ENCODE results near the gene UNC93B1. TPM values are rescaled to one million over a fixed set of nuclear protein-coding genes. Genes with fewer than 3 reads are reported as not detected.

The UNC93B1 gene
- total and polyA plus RNA-seq, 2 of the 13 experiments (the other 11 are each of a cell fraction or from before 2014, with no cell fraction given), result 8.8 to 18.9 TPM

GRCh38 chr11:68003846-68004550, at the start of gene UNC93B1 (continued):
- TF ChIP-seq E2F2 (CRISPR knock-in tag; IDR thresholded peaks at IDR 0.05; ENCODE audit: borderline replicate concordance), result no peak
- TF ChIP-seq SKI (IDR thresholded peaks at IDR 0.05; ENCODE audit: partially characterized antibody), result no peak
- TF ChIP-seq ATF7 (IDR thresholded peaks at IDR 0.05), result no peak
- TF ChIP-seq ATF7 (CRISPR knock-in tag; IDR thresholded peaks at IDR 0.05), result no peak
- no peak for TF ChIP-seq HIC2 (CRISPR knock-in tag; IDR thresholded peaks at IDR 0.05; ENCODE audit: low read depth)
- TF ChIP-seq HNRNPLL (IDR thresholded peaks at IDR 0.05; ENCODE audit: low read depth, low read length, poor library complexity, severe bottlenecking), result peak; percentile 25
- TF ChIP-seq YEATS4 (CRISPR knock-in tag; IDR thresholded peaks at IDR 0.05; ENCODE audit: borderline replicate concordance), result peak; percentile 18; the same call in 1 of the 2 replicates
- TF ChIP-seq ZNF773 (CRISPR knock-in tag; IDR thresholded peaks at IDR 0.05; ENCODE audit: borderline replicate concordance), result no peak
- peak; percentile 17; the same call in 1 of the 2 replicates for TF ChIP-seq PATZ1 (CRISPR knock-in tag; IDR thresholded peaks at IDR 0.05)
- TF ChIP-seq XRCC5 (optimal IDR thresholded peaks at IDR 0.05; ENCODE audit: low read length), result no peak
- TF ChIP-seq ZBTB43 (CRISPR knock-in tag; conservative IDR thresholded peaks at IDR 0.05), result peak; percentile 95
- TF ChIP-seq ZNF281 (CRISPR knock-in tag; IDR thresholded peaks at IDR 0.05; ENCODE audit: borderline replicate concordance), result no peak
- TF ChIP-seq SETDB1 (CRISPR knock-in tag; IDR thresholded peaks at IDR 0.05; ENCODE audit: borderline replicate concordance), result no peak
- no peak for TF ChIP-seq KLF9 (CRISPR knock-in tag; IDR thresholded peaks at IDR 0.05; ENCODE audit: low read depth)
- TF ChIP-seq LBX2 (CRISPR knock-in tag; IDR thresholded peaks at IDR 0.05; ENCODE audit: borderline replicate concordance), result no peak
- TF ChIP-seq ZNF496 (CRISPR knock-in tag; IDR thresholded peaks at IDR 0.05; ENCODE audit: insufficient replicate concordance), result no peak
- no peak for TF ChIP-seq ZNF138 (CRISPR knock-in tag; IDR thresholded peaks at IDR 0.05; ENCODE audit: low read depth)
- no peak for TF ChIP-seq GTF2F1 (IDR thresholded peaks at IDR 0.05; ENCODE audit: low read length)
- no peak for TF ChIP-seq ZNF652 (CRISPR knock-in tag; IDR thresholded peaks at IDR 0.05; ENCODE audit: borderline replicate concordance, low read depth)
- no peak for TF ChIP-seq ZNF557 (CRISPR knock-in tag; IDR thresholded peaks at IDR 0.05)
